GM12892 (cell line): ENCODE data around the gene ZBTB24.

Source experiments
- POLR2A ChIP-seq: IDR thresholded peaks from 2 replicates; pipeline ENCODE4 v1.6.1; 2011; ENCODE audit warnings: low read depth, low read length, control low read depth
- POLR2AphosphoS5 ChIP-seq: IDR thresholded peaks from 2 replicates; pipeline ENCODE4 v1.6.1; 2011; ENCODE audit warnings: low read depth, low read length, control low read depth

GRCh38 chr6:109523478-109523877 lies 40.5 kb upstream of the ZBTB24 start:
- TF ChIP-seq POLR2A (no peak), POLR2AphosphoS5 (no peak)
